OCI-LY3 (cell line): ENCODE measurements around the gene RUNX2.

Experiments
- H2AFZ ChIP-seq: fragments of 200-600, 300-600 bp; shearing (Covaris generic); 2 replicates; pipeline ENCODE4 v1.6.0; 2014; ENCODE audit warnings: antibody characterized with exemption, low read depth, low read length
- H3K27ac ChIP-seq: fragments of 200-600, 300-600 bp; sonication (generic); 2 replicates; pipeline ENCODE4 v1.5.1; 2014; ENCODE audit warnings: mild to moderate bottlenecking, low read length, moderate library complexity, mixed read lengths
- H3K27me3 ChIP-seq: fragments of 200-600, 300-600 bp; sonication (generic); 2 replicates; pipeline ENCODE4 v1.6.1; 2014; ENCODE audit warnings: low read depth, low read length, mixed read lengths
- H3K36me3 ChIP-seq: fragments of 200-600, 300-600 bp; sonication (generic); replicated peaks from 2 replicates; pipeline ENCODE3; 2014; ENCODE audit warnings: low read depth, low read length, mixed read lengths
- H3K4me1 ChIP-seq: fragments of 300-600, 200-600 bp; sonication (generic); 2 replicates; pipeline ENCODE4 v1.6.1; 2014; ENCODE audit warnings: low read length, mixed read lengths
- H3K4me2 ChIP-seq: fragments of 200-600, 300-600 bp; sonication (generic); 2 replicates; pipeline ENCODE4 v1.6.1; 2014; ENCODE audit warnings: low read length, mixed read lengths
- H3K4me3 ChIP-seq: fragments of 300-600, 200-600 bp; sonication (generic); 2 replicates; pipeline ENCODE4 v1.5.1; 2014; ENCODE audit warnings: antibody characterized with exemption, mild to moderate bottlenecking, low read length, moderate library complexity
- H3K79me2 ChIP-seq: fragments of 300-600, 200-600 bp; shearing (Covaris generic); 2 replicates; pipeline ENCODE4 v1.6.1; 2014; ENCODE audit warnings: mild to moderate bottlenecking, low read length, mixed read lengths
- H3K9ac ChIP-seq: fragments of 300-600, 200-600 bp; shearing (Covaris generic); 2 replicates; pipeline ENCODE4 v1.6.0; 2014; ENCODE audit warnings: mild to moderate bottlenecking, low read length, moderate library complexity
- H3K9me3 ChIP-seq: fragments of 200-600, 300-600 bp; shearing (Covaris generic); 2 replicates; pipeline ENCODE4 v1.6.1; 2014; ENCODE audit warnings: low read length, mixed read lengths; ENCODE audit not compliant: insufficient read depth
- H4K20me1 ChIP-seq: fragments of 200-600, 300-600 bp; sonication (generic); 2 replicates; pipeline ENCODE4 v1.6.1; 2016; ENCODE audit warnings: low read length, mixed read lengths; ENCODE audit not compliant: insufficient read depth
- EZH2phosphoT487 ChIP-seq: fragments of 200-600 bp; shearing (Covaris generic); IDR thresholded peaks from 2 replicates; pipeline ENCODE4 v1.6.1; 2018; ENCODE audit warnings: antibody characterized with exemption, mixed run types, low read depth
- TF ChIP-seq, protein P1 (sequence below): fragments of 200-600, 300-600 bp; sonication (generic); IDR thresholded peaks from 2 replicates; pipeline ENCODE4 v1.5.1; 2014; ENCODE audit warnings: antibody characterized with exemption, low read length, low read depth

The RUNX2 gene

GRCh38 chr6:45586216-45587171 is 258.4 kb downstream of the RUNX2 start:
- Histone ChIP-seq H2AFZ (no peak overlapping the region), H3K4me1 (peaks cover 4% of the 10 kb centered on the region), H3K36me3 (no peaks in the 10 kb centered on the region), H3K27ac (no peak overlapping the region), H3K9me3 (no peaks in the 10 kb centered on the region), H3K4me2 (no peak overlapping the region), H3K79me2 (no peaks in the 10 kb centered on the region), H3K4me3 (no peak overlapping the region), H3K9ac (no peak overlapping the region), H3K27me3 (peaks cover 9% of the 10 kb centered on the region; the same call in 1 of the 2 replicates), H4K20me1 (no peaks in the 10 kb centered on the region)
- TF ChIP-seq, protein P1, sequence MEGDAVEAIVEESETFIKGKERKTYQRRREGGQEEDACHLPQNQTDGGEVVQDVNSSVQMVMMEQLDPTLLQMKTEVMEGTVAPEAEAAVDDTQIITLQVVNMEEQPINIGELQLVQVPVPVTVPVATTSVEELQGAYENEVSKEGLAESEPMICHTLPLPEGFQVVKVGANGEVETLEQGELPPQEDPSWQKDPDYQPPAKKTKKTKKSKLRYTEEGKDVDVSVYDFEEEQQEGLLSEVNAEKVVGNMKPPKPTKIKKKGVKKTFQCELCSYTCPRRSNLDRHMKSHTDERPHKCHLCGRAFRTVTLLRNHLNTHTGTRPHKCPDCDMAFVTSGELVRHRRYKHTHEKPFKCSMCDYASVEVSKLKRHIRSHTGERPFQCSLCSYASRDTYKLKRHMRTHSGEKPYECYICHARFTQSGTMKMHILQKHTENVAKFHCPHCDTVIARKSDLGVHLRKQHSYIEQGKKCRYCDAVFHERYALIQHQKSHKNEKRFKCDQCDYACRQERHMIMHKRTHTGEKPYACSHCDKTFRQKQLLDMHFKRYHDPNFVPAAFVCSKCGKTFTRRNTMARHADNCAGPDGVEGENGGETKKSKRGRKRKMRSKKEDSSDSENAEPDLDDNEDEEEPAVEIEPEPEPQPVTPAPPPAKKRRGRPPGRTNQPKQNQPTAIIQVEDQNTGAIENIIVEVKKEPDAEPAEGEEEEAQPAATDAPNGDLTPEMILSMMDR: no peak
- no peak for TF ChIP-seq EZH2phosphoT487

- Histone ChIP-seq H3K9me3 (no peaks in the 10 kb centered on the region), H3K27me3 (peaks cover 9% of the 10 kb centered on the region; the same call in 1 of the 2 replicates), H3K4me2 (no peak overlapping the region), H3K36me3 (no peaks in the 10 kb centered on the region), H3K9ac (no peak overlapping the region), H3K27ac (no peak overlapping the region), H3K79me2 (no peaks in the 10 kb centered on the region), H3K4me1 (peaks cover 4% of the 10 kb centered on the region), H4K20me1 (no peaks in the 10 kb centered on the region), H3K4me3 (no peak overlapping the region), H2AFZ (no peak overlapping the region)
- TF ChIP-seq EZH2phosphoT487: no peak
- TF ChIP-seq, protein P1: no peak
These were observed 259.3 kb downstream of the RUNX2 start for GRCh38 chr6:45587229-45588060.

GRCh38 chr6:45589367-45589766 is 261.2 kb downstream of the RUNX2 start:
- H3K4me3 ChIP-seq: no peak overlapping the region
- H3K79me2 ChIP-seq: no peaks in the 10 kb centered on the region
- TF ChIP-seq, protein P1: no peak
- no peak for TF ChIP-seq EZH2phosphoT487
- H4K20me1 ChIP-seq: no peaks in the 10 kb centered on the region
- peaks cover 4% of the 10 kb centered on the region for H3K4me1 ChIP-seq
- H3K36me3 ChIP-seq: no peaks in the 10 kb centered on the region
- no peak overlapping the region for H3K9ac ChIP-seq
- H2AFZ ChIP-seq: no peak overlapping the region
- no peak overlapping the region for H3K4me2 ChIP-seq
- H3K27me3 ChIP-seq: peaks cover 9% of the 10 kb centered on the region; the same call in 1 of the 2 replicates
- H3K27ac ChIP-seq: no peak overlapping the region
- no peaks in the 10 kb centered on the region for H3K9me3 ChIP-seq

GRCh38 chr6:45590226-45590625 is 262.1 kb downstream of the RUNX2 start:
- H3K36me3 ChIP-seq: no peaks in the 10 kb centered on the region
- peaks cover 11% of the 10 kb centered on the region; the same call in 1 of the 2 replicates for H3K27me3 ChIP-seq
- no peak overlapping the region for H3K4me2 ChIP-seq
- no peak overlapping the region for H2AFZ ChIP-seq
- no peaks in the 10 kb centered on the region for H3K9me3 ChIP-seq
- no peaks in the 10 kb centered on the region for H3K79me2 ChIP-seq
- TF ChIP-seq EZH2phosphoT487: no peak
- TF ChIP-seq, protein P1: no peak
- H3K4me3 ChIP-seq: no peak overlapping the region
- peaks cover 4% of the 10 kb centered on the region for H3K4me1 ChIP-seq
- H3K9ac ChIP-seq: no peak overlapping the region
- H4K20me1 ChIP-seq: no peaks in the 10 kb centered on the region
- no peak overlapping the region for H3K27ac ChIP-seq
